GM23338 (cell line): Measurements from ENCODE around the gene TPK1. TPM values are rescaled to one million over a fixed set of nuclear protein-coding genes. Genes with fewer than 3 reads are reported as not detected.

Experiments
- ATAC-seq: fragments of 200-7000 bp; cut with Tn5 transposase; 3 replicates; pipeline ENCODE4 v1.9.1; 2020
- DNase-seq: peaks from one replicate; pipeline ENCODE4 v3.0.0-alpha.2; 2015; ENCODE audit warnings: low spot score
- H2AFZ ChIP-seq: fragments of 200-600 bp; sonication (generic); 2 replicates; pipeline ENCODE4 v1.8.0; 2016; ENCODE audit warnings: antibody characterized with exemption, mild to moderate bottlenecking, moderate library complexity
- H3F3A ChIP-seq: fragments of 200-600 bp; sonication (generic); replicated peaks from 2 replicates; pipeline ENCODE4 v1.8.0; 2017; ENCODE audit warnings: antibody characterized with exemption, mixed run types, low read depth
- H3K27ac ChIP-seq: fragments of 200-600 bp; sonication (generic); 2 replicates; pipeline ENCODE4 v1.6.1; 2016; ENCODE audit warnings: low read depth
- H3K27me3 ChIP-seq: fragments of 200-600 bp; sonication (generic); 2 replicates; pipeline ENCODE4 v1.8.0; 2016; ENCODE audit warnings: mild to moderate bottlenecking, mixed run types, moderate library complexity; ENCODE audit not compliant: insufficient read depth
- H3K36me3 ChIP-seq: fragments of 200-600 bp; sonication (generic); 2 replicates; pipeline ENCODE4 v1.8.0; 2016; ENCODE audit warnings: mild to moderate bottlenecking; ENCODE audit not compliant: insufficient read depth
- H3K4me1 ChIP-seq: fragments of 200-600 bp; sonication (generic); 2 replicates; pipeline ENCODE4 v1.8.0; 2016; ENCODE audit warnings: mild to moderate bottlenecking, moderate library complexity; ENCODE audit not compliant: insufficient read depth
- H3K4me2 ChIP-seq: fragments of 200-600 bp; sonication (generic); 2 replicates; pipeline ENCODE4 v1.7.1; 2017; ENCODE audit warnings: mixed run types
- H3K4me3 ChIP-seq: fragments of 200-600 bp; sonication (generic); 2 replicates; pipeline ENCODE4 v1.6.1; 2016; ENCODE audit warnings: mixed run types
- H3K79me2 ChIP-seq: fragments of 200-600 bp; sonication (generic); replicated peaks from 2 replicates; pipeline ENCODE4 v1.8.0; 2017; ENCODE audit warnings: mild to moderate bottlenecking; ENCODE audit not compliant: insufficient read depth
- H3K9me2 ChIP-seq: fragments of 200-600 bp; sonication (generic); 2 replicates; pipeline ENCODE4 v1.8.0; 2017; ENCODE audit not compliant: insufficient read depth
- H4K20me1 ChIP-seq: fragments of 200-600 bp; sonication (generic); replicated peaks from 2 replicates; pipeline ENCODE4 v1.8.0; 2017; ENCODE audit warnings: mild to moderate bottlenecking; ENCODE audit not compliant: insufficient read depth
- H3K27ac Mint-ChIP-seq: 2 replicates; pipeline ENCODE4 v1.8.0; 2020; ENCODE audit warnings: inconsistent platforms, mild to moderate bottlenecking, moderate library complexity, mixed read lengths
- H3K27me3 Mint-ChIP-seq: 3 replicates; pipeline ENCODE4 v1.8.0; 2022; ENCODE audit warnings: low read depth, mild to moderate bottlenecking, moderate library complexity, mixed read lengths, inconsistent platforms; ENCODE audit not compliant: insufficient read depth, poor library complexity
- H3K36me3 Mint-ChIP-seq: 3 replicates; pipeline ENCODE4 v1.8.0; 2021; ENCODE audit warnings: low read depth, mild to moderate bottlenecking, inconsistent platforms, moderate library complexity, mixed read lengths
- H3K4me1 Mint-ChIP-seq: 3 replicates; pipeline ENCODE4 v1.8.0; 2020; ENCODE audit warnings: mild to moderate bottlenecking, inconsistent platforms, mixed read lengths
- H3K4me3 Mint-ChIP-seq: 3 replicates; pipeline ENCODE4 v1.8.0; 2021; ENCODE audit warnings: moderate library complexity, mild to moderate bottlenecking, inconsistent platforms, mixed read lengths
- H3K9me3 Mint-ChIP-seq: 3 replicates; pipeline ENCODE4 v1.8.0; 2020; ENCODE audit warnings: moderate library complexity, mild to moderate bottlenecking, inconsistent platforms, mixed read lengths
- CREB1 ChIP-seq: fragments of 250-450 bp; sonication (Bioruptor Pico); IDR thresholded peaks from 2 replicates; pipeline ENCODE4 v1.5.0; 2020; ENCODE audit warnings: low read depth, mild to moderate bottlenecking, moderate library complexity
- CTCF ChIP-seq, 2 experiments: fragments of 200-600 bp in 1 of 2; sonication (generic) in 1 of 2; conservative IDR thresholded peaks; 2 replicates each; pipeline versions ENCODE4 v1.5.1 to v1.6.1; 2016 to 2017; ENCODE audit warnings: antibody characterized with exemption in 2 of 2, low read depth in 2 of 2, mild to moderate bottlenecking in 2 of 2, moderate library complexity in 1 of 2
- ETS1 ChIP-seq: IDR thresholded peaks from 2 replicates; pipeline ENCODE4 v1.6.1; 2016; ENCODE audit warnings: antibody characterized with exemption
- EZH2 ChIP-seq: fragments of 200-600 bp; sonication (generic); IDR thresholded peaks from one replicate; pipeline ENCODE4 v1.8.0; 2017; ENCODE audit warnings: antibody characterized with exemption, mild to moderate bottlenecking, low read depth; ENCODE audit not compliant: unreplicated experiment
- EZH2phosphoT487 ChIP-seq: fragments of 200-600 bp; sonication (generic); IDR thresholded peaks from one replicate; pipeline ENCODE4 v1.8.1; 2018; ENCODE audit warnings: antibody characterized with exemption; ENCODE audit not compliant: unreplicated experiment
- POLR2AphosphoS5 ChIP-seq: IDR thresholded peaks from 2 replicates; pipeline ENCODE4 v1.6.1; 2016; ENCODE audit warnings: antibody characterized with exemption, low read depth
- REST ChIP-seq: IDR thresholded peaks from one replicate; pipeline ENCODE4 v1.6.1; 2018; ENCODE audit warnings: antibody characterized with exemption; ENCODE audit not compliant: unreplicated experiment
- ZNF114 ChIP-seq: fragments of 250-450 bp; sonication (Bioruptor Pico); IDR thresholded peaks from 2 replicates; pipeline ENCODE4 v1.5.0; 2020; ENCODE audit warnings: mild to moderate bottlenecking, moderate library complexity
- ZNF331 ChIP-seq: fragments of 250-450 bp; sonication (Bioruptor Pico); IDR thresholded peaks from 2 replicates; pipeline ENCODE4 v1.5.0; 2020; ENCODE audit warnings: low read depth, mild to moderate bottlenecking, moderate library complexity
- polyA plus RNA-seq: library from polyadenylated mRNA; unstranded; fragments of >200 nt; fragmentation: Nextera tagmentation; extraction: Ambion mirVana; gene quantifications from 2 replicates; pipeline ENCODE4 v1.2.1, GENCODE V29; 2016
- total RNA-seq: library from RNA; depleted of rRNA; stranded (reverse); fragments of >200 nt; shearing (Covaris generic); gene quantifications from 2 replicates; pipeline ENCODE4 v1.2.3, GENCODE V29; 2014

TPK1 gene
- total and polyA plus RNA-seq, 2 experiments from 2014 or later: 2.6 to 2.9 TPM

- Histone ChIP-seq H4K20me1 (no peaks in the 10 kb centered on the region), H3K79me2 (no peaks in the 10 kb centered on the region), H3F3A (no peaks in the 10 kb centered on the region), H3K4me3 (no peak overlapping the region), H2AFZ (no peak overlapping the region), H3K27me3 (no peaks in the 10 kb centered on the region), H3K4me2 (no peak overlapping the region), H3K9me2 (peaks cover 3% of the 10 kb centered on the region; the same call in 1 of the 2 replicates), H3K4me1 (no peaks in the 10 kb centered on the region), H3K27ac (no peak overlapping the region), H3K36me3 (no peaks in the 10 kb centered on the region)
- TF ChIP-seq ZNF114: no peak
- no peak for TF ChIP-seq ZNF331 (CRISPR knock-in tag)
- TF ChIP-seq CREB1 (CRISPR knock-in tag): no peak
- TF ChIP-seq EZH2phosphoT487: no peak
- no peak for TF ChIP-seq EZH2
- TF ChIP-seq CTCF (conservative IDR thresholded peaks at IDR 0.05; ENCODE audit: low read depth in 2 of 2): no peak
- TF ChIP-seq REST: no peak
- no peak for TF ChIP-seq ETS1
- TF ChIP-seq POLR2AphosphoS5: no peak
- Mint-ChIP-seq H3K27me3 (peaks cover 2% of the 10 kb centered on the region), H3K9me3 (no peaks in the 10 kb centered on the region), H3K4me3 (no peak overlapping the region), H3K36me3 (no peaks in the 10 kb centered on the region), H3K27ac (no peak overlapping the region), H3K4me1 (no peaks in the 10 kb centered on the region)
- no peak for ATAC-seq
- DNase-seq: no peak
Measured at GRCh38 chr7:144814299-144814698, 21.6 kb downstream of the TPK1 start.
